Activated CD8-positive, alpha-beta memory T cell treated with anti-CD3 and anti-CD28 coated beads for 48 hours (primary cell): Measurements from ENCODE around the gene TUBB1.

ENCODE experiments used
- DNase-seq, 3 experiments: peaks; one replicate each; pipeline ENCODE4 v3.0.0-alpha.2; 2020; ENCODE audit warnings: low read depth in 2 of 3, low spot score in 2 of 3

Gene TUBB1

GRCh38 chr20:58989196-58989595 is 30.0 kb upstream of the TUBB1 start:
- DNase-seq = no peak

GRCh38 chr20:58990651-58991445 is 28.4 kb upstream of the TUBB1 start:
- DNase-seq = no peak

GRCh38 chr20:58991715-58992114 is 27.5 kb upstream of the TUBB1 start:
- no peak for DNase-seq

- no peak for DNase-seq
These were observed 26.3 kb upstream of the TUBB1 start for GRCh38 chr20:58992911-58993310.

GRCh38 chr20:58993332-58994248 is 25.6 kb upstream of the TUBB1 start:
- no peak for DNase-seq

GRCh38 chr20:58994390-58995159 is 24.7 kb upstream of the TUBB1 start:
- no peak for DNase-seq

- no peak for DNase-seq
These were observed 23.6 kb upstream of the TUBB1 start for GRCh38 chr20:58995461-58996225.

GRCh38 chr20:58996226-58996611 is 23.0 kb upstream of the TUBB1 start:
- DNase-seq = no peak

- no peak for DNase-seq
These were observed 22.0 kb upstream of the TUBB1 start for GRCh38 chr20:58997141-58997770.

GRCh38 chr20:58998656-58999055 is 20.6 kb upstream of the TUBB1 start:
- DNase-seq = no peak

GRCh38 chr20:59000326-59000725 is 18.9 kb upstream of the TUBB1 start:
- no peak for DNase-seq

- DNase-seq = no peak
These were observed 18.2 kb upstream of the TUBB1 start for GRCh38 chr20:59001068-59001448.

- DNase-seq = no peak
These were observed 17.6 kb upstream of the TUBB1 start for GRCh38 chr20:59001449-59002171.

GRCh38 chr20:59002388-59002787 is 16.8 kb upstream of the TUBB1 start:
- DNase-seq = no peak

GRCh38 chr20:59002874-59003399 is 16.3 kb upstream of the TUBB1 start:
- no peak for DNase-seq

GRCh38 chr20:59003836-59004492 is 15.3 kb upstream of the TUBB1 start:
- no peak for DNase-seq

GRCh38 chr20:59004493-59004762 is 14.8 kb upstream of the TUBB1 start:
- DNase-seq = no peak

GRCh38 chr20:59004763-59005522 is 14.3 kb upstream of the TUBB1 start:
- no peak for DNase-seq
